Stimulated activated CD8-positive, alpha-beta memory T cell treated with anti-CD3 and anti-CD28 coated beads, Interleukin-4, amount 100 ng/mL, for 1 hour (primary cell): Measurements from ENCODE around the gene PLXNA3.
"Not testable (repeated sequence)": the region's sequence is repeated elsewhere in the genome, so short reads cannot be mapped to it uniquely, and the experiment has no call there.

ENCODE experiments used
- DNase-seq, 2 donors: peaks; one replicate each; pipeline ENCODE4 v3.0.0-alpha.2; 2020; ENCODE audit warnings: low read depth in 2 of 2, low spot score in 1 of 2

Gene PLXNA3

GRCh38 chrX:154501423-154501822, 43.3 kb downstream of the PLXNA3 start:
- not testable (repeated sequence) for DNase-seq

GRCh38 chrX:154502098-154502497, 44.0 kb downstream of the PLXNA3 start:
- no peak for DNase-seq

GRCh38 chrX:154502989-154503388, 44.9 kb downstream of the PLXNA3 start:
- DNase-seq, result no peak

- DNase-seq, result no peak
Measured at GRCh38 chrX:154505734-154506133, 47.7 kb downstream of the PLXNA3 start.

GRCh38 chrX:154506483-154507332, 48.6 kb downstream of the PLXNA3 start:
- no peak for DNase-seq

- DNase-seq, result no peak
Measured at GRCh38 chrX:154507673-154508383, 49.7 kb downstream of the PLXNA3 start.

GRCh38 chrX:154508384-154508745, 50.3 kb downstream of the PLXNA3 start:
- DNase-seq, result no peak

- DNase-seq, result no peak
Measured at GRCh38 chrX:154509455-154509854, 51.4 kb downstream of the PLXNA3 start.

GRCh38 chrX:154511761-154512160, 53.7 kb downstream of the PLXNA3 start:
- DNase-seq, result no peak

- no peak for DNase-seq
Measured at GRCh38 chrX:154512879-154513553, 54.9 kb downstream of the PLXNA3 start.

GRCh38 chrX:154513716-154514115, 55.6 kb downstream of the PLXNA3 start:
- no peak for DNase-seq

GRCh38 chrX:154515090-154515965, 57.2 kb downstream of the PLXNA3 start:
- DNase-seq, result no peak

GRCh38 chrX:154515966-154516655, 58.0 kb downstream of the PLXNA3 start, which contains the start of gene FAM3A:
TSS of gene FAM3A (minus strand) at chrX:154516232. CDS start at chrX:154515772, 460 bp downstream.
- peak; percentile 80 to 86 for DNase-seq

GRCh38 chrX:154516656-154517100, 58.6 kb downstream of the PLXNA3 start:
- DNase-seq, result no peak

GRCh38 chrX:154517101-154517781, 59.2 kb downstream of the PLXNA3 start:
- no peak for DNase-seq

GRCh38 chrX:154519389-154519788, 61.3 kb downstream of the PLXNA3 start:
- no peak for DNase-seq

GRCh38 chrX:154525606-154526490, 67.8 kb downstream of the PLXNA3 start:
- no peak for DNase-seq

GRCh38 chrX:154526901-154527675, 69.0 kb downstream of the PLXNA3 start:
- DNase-seq, result no peak
